ENCODE results near the gene CYP2D6.

GRCh38 chr22:42156598-42156997 is 26.0 kb upstream of the CYP2D6 start:
- TF ChIP-seq CTCF (IDR thresholded peaks at IDR 0.05) (no peak), POLR2AphosphoS5 (IDR thresholded peaks at IDR 0.05; ENCODE audit: low read depth, low read length) (no peak), REST (IDR thresholded peaks at IDR 0.05; ENCODE audit: insufficient read depth in 1 of 2, low read depth in 2 of 2, low read length in 1 of 2) (no peak), SIN3A (IDR thresholded peaks at IDR 0.05; ENCODE audit: borderline replicate concordance, insufficient read depth, low read depth, low read length) (no peak)
